Measurements from ENCODE around the gene LAT.
"Not testable (repeated sequence)": the region's sequence is repeated elsewhere in the genome, so short reads cannot be mapped to it uniquely, and the experiment has no call there.

Gene LAT

DNA sequence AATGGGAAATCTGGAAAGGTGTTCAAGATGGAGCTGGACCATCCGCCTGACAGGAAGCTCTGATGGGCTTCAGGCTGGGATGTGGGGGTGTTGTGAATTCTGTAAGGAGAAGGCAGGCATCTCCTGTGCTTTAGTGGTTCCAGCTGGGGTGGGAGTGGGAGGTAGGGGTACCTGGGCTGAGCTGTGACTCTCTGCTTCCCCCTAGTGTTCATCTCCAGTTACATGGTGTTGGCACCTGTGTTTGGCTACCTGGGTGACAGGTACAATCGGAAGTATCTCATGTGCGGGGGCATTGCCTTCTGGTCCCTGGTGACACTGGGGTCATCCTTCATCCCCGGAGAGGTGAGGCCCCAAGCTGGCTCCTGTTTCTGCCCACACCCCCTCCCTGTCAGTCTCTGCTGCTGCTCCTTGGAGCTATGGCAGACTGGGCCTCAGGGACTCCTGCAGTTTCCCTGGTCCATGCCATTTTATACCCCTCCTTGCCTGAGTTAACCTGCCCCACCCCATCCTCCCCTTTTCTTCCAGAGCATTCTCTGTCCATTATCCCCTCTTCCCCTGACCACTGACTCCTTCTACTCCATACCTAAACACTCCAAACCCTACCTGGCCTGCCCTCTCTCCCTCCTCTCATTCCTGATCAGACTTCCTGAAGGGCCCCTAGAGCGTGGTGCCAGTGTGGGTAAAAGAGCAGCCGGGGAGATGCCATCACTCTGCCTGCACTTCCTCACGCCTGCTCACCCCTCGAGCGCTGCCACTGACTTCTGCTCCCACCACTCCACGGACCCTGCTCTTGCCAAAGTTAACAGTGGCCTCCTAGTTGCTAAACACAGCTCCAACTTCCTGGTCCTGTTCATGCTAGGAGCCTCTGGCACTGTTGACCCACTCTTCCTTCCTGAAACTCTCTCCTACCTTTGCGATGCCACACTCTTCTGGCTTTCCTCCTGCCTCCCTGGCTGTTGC is 6.9 kb upstream of the LAT start:
- ATAC-seq: no peak
- DNase-seq: no peak

DNA sequence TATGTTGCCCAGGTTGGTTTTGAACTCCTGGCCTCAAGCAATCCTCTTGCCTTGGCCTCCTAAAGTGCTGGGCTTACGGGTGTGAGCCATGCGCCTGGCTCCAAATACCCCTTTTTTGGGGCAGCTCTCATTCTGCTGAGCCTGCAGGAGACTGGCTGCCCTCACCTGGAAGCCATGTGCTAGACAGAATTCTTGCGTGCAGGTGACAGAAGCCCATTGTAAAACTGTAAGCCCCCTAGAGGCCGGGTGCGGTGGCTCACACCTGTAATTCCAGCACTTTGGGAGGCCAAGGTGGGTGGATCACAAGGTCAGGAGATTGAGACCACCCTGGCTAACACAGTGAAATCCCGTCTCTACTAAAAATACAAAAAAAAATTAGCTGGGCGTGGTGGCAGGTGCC is 4.5 kb upstream of the LAT start:
- ATAC-seq, DNase-seq: not testable (repeated sequence)

DNA sequence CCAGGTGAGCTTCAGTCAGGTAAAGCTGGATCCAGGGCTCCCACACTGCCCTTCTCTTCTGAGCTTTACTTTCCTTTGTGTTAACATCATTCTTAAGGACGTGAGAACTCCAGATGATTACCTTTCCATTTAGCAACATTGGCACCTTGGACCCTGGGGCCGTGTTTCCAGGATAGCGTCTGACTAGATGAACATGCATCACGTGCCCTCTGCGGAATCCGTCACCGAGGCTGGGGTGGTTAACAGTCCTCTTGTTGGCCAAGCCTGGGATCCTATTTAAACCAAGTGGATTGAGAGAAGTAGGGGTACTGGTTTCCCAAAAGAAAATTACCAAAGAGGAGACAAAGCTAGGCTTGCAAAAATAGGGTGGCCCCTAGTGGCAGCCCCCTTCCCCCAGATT is 3.9 kb upstream of the LAT start:
- ATAC-seq (no peak), DNase-seq (no peak)

DNA sequence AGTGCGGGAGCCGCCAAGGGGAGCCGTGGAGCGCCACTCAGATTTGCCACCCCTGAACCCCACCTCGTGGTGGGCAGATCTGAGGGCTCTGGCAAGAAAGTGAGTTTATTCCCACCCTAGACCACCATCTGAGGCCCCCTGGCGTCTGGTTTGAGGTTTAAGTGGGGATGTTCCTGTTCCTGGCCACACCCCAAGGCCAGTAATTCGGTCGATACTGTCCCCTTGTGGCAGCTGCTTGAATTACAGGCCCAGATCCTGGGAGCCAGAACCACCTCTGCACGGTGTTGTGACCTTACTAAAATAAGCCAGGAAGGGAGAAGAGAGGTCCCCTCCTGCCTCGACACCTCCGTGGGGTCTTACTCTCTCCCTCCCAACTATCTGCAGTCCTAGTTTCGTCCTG is 3.3 kb upstream of the LAT start:
- DNase-seq (peak; percentile 75), ATAC-seq (no peak)

DNA sequence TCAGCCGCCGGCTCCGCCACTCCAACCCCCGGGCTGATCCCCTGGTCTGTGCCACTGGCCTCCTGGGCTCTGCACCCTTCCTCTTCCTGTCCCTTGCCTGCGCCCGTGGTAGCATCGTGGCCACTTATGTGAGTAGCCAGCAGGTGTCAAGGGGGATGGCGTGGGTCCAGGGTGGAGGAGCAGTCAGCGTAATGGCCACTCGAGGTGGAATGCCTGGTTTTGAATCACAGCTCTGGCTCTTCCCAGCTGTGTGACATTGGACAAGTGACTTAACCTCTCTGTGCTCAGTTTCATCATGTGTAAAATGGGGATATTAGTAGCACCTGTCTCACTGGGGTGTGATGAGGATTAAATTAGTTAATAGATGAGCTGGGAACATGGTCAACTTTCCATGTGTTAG is 2.4 kb upstream of the LAT start:
- ATAC-seq (no peak), DNase-seq (no peak)

DNA sequence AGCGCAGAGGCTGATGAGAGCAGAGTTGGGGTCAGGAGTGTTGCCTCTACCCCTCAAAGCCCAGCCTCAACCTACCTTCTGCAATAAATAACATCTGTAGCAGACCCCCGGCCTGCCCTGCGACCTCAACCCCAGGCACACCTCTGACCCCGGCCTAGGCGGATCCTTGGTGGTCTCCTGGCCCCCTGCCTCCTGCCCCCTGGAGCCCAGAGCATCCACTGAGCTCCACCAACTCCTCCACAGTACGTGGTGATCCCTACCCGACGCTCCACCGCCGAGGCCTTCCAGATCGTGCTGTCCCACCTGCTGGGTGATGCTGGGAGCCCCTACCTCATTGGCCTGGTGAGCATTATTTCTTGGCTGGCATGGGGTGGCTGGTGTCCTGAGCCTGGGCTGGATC is 1.9 kb upstream of the LAT start:
- no peak for ATAC-seq

DNA sequence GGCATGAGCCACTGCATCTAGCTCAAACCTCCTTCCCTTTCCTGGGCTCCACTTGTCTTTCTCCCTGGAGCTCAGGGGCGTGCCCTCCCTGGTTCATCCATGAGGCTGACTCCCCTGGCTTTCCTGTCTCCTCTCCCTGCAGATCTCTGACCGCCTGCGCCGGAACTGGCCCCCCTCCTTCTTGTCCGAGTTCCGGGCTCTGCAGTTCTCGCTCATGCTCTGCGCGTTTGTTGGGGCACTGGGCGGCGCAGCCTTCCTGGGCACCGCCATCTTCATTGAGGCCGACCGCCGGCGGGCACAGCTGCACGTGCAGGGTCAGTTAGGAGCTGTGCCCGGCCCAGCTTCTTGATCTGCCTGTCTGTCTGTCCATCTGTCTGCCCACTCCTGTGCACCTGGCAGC is 1.2 kb upstream of the LAT start:
- ATAC-seq (no peak), DNase-seq (no peak)

More for the DNA sequence above, 1.9 kb upstream of the LAT start:
- DNase-seq: no peak

DNA sequence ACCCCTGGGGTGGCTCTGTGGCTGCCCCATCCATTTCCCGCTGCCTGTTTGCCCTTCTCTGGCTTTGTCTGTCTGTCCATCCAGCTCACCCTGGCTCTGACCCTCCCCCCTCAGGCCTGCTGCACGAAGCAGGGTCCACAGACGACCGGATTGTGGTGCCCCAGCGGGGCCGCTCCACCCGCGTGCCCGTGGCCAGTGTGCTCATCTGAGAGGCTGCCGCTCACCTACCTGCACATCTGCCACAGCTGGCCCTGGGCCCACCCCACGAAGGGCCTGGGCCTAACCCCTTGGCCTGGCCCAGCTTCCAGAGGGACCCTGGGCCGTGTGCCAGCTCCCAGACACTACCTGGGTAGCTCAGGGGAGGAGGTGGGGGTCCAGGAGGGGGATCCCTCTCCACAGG is 761 bp upstream of the LAT start:
- DNase-seq: no peak
- ATAC-seq: no peak

DNA sequence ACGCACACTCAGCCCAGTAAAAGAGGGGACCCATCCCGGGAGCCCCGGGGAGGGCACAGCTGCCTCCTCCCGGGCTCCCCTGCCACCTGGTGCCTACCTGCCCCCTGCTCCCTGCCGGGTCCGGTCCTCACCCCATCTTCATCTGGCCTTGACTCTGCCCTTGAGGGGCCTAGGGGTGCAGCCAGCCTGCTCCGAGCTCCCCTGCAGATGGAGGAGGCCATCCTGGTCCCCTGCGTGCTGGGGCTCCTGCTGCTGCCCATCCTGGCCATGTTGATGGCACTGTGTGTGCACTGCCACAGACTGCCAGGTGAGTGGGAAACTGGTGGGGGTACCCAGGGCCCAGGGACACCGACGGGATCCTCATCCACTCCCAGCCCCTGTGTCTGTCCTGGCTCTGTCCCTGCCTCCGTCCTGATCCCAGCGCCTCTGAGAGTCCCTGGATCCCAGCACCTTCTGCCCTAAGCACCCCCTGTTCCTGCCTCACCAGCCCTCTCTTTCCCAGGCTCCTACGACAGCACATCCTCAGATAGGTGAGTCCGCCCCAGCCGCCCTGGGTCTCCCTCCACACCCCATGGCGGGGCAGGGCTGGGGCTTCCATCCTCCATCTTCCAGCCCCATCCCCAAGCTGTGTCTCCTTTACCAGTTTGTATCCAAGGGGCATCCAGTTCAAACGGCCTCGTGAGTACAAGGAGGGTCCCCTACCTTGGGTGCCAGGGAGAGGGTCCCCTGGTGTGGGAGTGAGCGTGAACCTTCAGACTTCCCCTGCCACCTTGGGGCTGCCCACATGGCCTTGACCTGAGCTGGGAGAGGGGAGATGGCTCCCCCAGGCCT is 574 bp downstream of the LAT start:
- ATAC-seq (peak; percentile 1), DNase-seq (no peak)

DNA sequence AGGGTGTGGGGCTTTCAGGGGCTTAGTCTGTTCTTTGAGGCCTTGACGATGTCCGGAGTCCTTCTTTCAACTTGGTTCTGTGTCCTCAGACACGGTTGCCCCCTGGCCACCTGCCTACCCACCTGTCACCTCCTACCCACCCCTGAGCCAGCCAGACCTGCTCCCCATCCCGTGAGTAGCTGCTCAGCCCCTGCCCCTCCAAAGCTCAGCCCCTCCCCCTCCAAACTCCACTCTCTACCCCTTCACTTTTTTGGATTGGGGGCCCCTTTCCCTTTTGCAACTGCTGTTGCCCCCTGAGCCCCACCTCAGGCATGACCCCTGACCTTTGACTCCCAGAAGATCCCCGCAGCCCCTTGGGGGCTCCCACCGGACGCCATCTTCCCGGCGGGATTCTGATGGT is 1.2 kb downstream of the LAT start:
- ATAC-seq (no peak), DNase-seq (no peak)

DNA sequence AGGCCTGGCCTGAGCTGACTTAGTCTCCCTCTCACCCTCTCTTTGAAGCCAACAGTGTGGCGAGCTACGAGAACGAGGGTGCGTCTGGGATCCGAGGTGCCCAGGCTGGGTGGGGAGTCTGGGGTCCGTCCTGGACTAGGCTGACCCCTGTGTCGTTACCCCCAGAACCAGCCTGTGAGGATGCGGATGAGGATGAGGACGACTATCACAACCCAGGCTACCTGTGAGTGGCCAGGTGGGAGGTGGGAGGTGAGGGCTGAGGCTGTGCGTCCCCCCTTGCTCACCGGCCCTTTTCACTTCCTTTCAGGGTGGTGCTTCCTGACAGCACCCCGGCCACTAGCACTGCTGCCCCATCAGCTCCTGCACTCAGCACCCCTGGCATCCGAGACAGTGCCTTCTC is 1.6 kb downstream of the LAT start:
- DNase-seq (no peak), ATAC-seq (no peak)

DNA sequence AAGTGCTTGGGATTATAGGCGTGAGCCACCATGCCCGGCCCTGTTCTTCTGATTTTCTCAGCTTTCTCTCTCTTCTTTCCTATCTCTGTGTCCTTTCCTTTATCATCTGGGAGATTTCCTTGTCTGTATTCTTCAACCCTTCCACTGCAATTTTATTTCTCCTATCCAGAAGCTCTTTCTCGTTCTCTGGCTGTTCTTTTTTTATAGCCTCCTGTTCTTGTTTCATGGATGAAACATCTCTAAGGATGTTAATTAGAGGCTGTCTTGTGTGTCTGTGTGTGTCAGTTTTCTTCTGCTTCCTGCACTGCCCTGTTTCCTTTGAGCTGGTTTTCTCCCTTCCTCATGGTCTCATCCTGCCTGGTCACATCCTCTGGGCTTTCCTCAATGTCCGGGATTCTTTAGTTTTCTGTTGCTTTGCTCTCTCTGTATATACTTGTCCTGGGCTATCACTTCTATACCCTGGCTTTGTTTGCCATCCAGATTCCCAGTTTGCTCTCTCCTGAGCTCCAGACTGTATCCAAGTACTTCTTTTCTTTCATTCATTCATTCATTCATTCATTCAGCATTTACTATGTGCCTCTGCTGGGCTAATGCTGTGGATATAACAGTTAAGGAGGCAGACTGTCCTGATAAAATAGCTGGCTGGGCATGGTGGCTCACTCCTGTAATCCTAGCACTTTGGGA is 2.5 kb downstream of the LAT start:
- DNase-seq (no peak), ATAC-seq (no peak)

DNA sequence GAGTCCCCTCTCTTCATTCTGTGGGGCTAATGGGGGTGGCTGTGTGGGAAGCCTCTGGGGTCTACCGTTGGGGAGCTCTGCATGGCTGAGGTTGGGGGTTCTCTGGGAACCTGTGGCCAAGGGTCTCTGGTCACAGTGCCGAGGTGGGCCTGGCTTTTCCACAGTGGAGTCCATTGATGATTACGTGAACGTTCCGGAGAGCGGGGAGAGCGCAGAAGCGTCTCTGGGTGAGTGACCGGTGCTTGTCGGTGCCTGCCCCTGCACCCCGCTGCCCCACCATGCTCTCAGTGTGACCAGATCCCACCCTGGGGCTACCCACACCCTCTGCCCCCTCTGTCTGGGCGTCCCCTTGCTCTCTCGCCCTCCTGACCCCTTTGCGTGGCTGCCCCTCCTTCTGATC is 4.5 kb downstream of the LAT start:
- no peak for DNase-seq
- no peak for ATAC-seq

DNA sequence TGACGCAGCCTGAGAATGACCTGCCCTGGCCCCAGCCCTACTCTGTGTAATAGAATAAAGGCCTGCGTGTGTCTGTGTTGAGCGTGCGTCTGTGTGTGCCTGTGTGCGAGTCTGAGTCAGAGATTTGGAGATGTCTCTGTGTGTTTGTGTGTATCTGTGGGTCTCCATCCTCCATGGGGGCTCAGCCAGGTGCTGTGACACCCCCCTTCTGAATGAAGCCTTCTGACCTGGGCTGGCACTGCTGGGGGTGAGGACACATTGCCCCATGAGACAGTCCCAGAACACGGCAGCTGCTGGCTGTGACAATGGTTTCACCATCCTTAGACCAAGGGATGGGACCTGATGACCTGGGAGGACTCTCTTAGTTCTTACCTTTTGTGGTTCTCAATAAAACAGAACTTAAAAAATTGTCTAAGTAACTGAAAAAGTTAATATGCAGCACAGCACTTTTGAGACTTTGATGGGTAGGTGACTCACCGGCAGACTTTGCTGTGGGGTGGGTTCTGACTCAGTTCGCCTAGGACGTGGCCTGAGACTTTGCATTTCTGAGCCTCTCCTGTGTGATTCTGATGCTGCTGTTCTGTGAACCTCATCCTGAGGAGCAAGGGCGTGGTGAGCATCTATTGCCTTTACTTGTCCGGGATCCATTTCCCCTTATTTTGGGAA is 5.7 kb downstream of the LAT start:
- DNase-seq (peak; percentile 72), ATAC-seq (peak; percentile 88)

DNA sequence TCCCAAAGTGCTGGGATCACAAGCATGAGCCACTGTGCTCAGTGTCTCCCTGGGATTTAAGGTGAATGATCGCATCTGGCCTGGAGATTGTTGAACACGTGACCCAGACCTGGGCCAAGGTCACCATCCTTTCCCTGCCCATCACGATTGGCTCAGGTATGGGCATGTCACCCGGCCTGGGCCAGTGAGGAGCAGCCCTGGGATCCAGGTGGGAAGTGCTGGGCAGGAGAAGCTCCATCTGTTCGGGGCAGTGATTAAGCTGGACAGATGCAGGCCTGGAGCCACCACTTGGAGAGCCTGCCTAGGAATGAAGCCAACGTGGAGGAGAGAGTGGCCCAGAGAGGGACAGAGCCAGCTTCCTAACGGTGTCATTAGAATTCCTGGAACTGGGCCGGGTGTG is 6.8 kb downstream of the LAT start:
- ATAC-seq: no peak
- DNase-seq: no peak

DNA sequence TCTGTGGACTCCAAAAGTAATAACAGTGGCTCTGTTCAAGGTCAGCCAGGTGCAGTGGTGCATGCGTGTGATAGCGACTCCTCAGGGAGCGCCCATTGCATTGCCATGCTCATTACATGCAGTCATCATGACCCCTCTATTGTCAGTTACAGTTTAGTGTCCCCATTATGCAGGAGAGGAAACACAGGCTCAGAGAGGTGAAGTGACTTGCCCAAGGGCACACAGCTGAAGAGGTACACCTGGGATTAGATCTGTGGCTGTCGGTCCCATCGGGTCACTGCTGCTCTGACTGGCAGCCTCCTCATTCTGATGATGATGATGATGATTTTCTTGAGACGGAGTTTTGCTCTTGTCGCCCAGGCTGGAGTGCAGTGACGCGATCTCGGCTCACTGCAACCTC is 7.6 kb downstream of the LAT start:
- DNase-seq: no peak
- ATAC-seq: no peak

DNA sequence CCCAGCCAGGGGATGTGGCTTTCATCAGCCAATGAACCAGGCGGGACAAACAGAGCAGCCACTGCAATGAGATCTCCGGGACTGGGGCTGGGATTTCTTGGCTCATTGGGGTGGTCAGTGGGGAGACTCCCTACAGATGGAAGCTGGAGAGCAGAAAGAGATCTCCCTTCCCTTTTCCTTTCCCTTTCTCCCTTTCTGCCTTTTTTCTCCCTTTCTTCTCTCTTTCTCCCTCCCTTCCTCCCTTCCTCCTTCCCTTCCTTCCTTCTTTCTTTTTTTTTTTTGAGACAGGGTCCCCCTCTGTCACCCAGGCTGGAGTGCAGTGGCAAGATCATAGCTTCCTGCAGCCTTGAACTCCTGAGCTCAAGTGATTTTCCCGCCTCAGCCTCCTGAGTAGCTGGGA is 14.0 kb downstream of the LAT start:
- DNase-seq: no peak
- ATAC-seq: no peak

DNA sequence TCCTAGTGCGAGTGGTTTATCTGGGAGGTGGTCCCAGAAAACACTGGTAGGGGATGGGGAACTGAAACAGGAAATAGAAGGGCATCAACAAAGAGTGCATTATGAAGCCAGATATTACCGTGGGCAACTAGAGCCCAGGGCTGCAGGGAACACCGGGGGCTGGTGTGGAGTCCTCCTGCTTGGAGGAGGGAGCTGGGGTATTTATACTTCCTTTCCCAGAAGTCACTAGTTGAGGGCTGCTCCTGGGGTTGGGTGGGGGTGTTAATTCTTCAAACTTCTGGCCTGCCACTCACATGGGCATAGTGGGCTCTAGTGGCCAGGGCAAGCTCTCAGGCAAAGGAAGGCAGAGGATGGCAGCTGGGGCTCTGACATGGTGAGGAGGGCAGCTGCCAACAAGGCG is 14.7 kb downstream of the LAT start:
- ATAC-seq (no peak), DNase-seq (no peak)

DNA sequence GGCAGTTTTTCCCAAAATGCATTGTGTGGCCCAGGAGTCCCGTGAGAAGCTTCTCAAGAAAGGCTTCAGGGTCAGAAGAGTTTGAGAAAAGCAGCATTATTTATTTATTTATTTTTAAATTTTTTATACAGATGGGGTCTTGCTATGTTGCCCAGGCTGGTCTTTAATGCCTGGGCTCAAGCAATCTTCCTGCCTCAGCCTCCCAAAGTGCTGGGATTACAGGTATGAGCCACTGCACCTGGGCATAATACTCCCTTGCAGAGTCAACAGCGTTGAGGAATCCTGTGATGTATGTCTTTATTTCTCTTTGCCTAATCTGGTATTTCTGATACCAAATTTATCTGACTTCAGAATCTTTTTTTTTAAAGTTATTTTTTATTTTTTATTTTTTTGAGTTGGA is 15.2 kb downstream of the LAT start:
- DNase-seq (no peak), ATAC-seq (no peak)

DNA sequence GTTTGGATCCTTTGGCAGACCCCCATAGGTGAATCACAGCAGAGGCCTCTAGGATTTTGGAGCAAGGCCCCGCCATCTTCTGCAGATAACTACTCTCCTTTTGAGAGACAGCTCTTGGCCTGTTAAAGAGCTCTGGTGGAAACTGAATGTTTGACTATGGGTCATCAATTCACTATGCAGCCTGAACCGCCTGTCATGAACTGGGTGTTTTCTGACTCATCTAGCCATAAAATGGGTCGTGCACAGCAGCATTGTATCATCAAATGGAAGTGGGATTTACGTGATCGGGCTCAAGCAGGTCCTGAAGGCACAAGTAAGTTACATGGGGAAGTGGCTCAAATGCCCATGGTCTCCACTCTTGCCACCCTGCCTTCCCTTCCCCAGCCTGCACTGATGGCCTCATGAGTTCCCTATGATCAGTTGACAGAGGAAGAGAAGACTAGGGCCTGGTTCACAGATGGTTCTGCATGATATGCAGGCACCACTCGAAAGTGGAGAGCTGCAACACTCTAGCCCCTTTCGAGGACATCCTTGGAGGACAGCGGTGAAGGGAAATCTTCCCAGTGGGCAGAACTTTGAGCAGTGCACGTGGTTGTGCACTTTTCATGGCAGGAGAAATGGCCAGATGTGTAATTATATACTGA is 19.8 kb downstream of the LAT start:
- DNase-seq, ATAC-seq: not testable (repeated sequence)

DNA sequence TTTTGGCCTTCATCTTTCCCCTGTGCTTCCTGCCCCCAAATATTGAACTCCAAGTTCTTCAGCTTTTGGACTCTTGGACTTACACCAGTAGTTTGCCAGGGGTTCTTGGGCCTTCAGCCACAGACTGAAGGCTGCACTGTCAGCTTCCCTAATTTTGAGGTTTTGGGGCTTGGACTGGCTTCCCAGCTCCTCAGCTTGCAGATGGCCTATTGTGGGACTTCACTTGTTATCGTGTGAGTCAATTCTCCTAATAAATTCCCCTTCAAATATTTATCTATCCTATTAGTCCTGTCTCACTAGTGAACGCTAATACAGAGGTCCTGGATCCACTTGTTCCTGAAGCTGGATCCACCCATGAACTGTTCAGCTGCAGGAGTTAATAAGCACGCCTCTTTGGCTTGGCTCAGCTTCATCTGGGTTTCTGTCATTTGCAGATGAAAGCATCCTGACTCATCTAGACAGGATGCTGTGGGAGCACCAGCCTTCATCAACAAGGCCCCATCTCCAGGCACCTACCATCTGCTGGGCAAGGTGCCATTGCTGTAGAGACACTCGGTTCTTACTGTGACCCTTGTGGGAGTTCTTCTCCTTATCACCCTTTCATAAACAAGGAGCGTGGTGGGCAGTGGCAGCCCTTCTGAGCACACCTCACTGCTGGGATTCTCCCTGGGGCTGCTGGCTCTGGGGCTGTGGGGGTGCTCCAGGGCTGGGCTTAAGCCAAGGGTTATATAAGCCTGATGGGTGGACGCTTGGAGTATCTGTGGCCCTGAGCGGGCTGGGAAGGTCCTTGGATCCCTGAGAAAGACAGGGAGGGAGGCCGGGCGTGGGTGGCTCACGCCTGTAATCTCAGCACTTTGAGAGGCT is 23.1 kb downstream of the LAT start:
- ATAC-seq (peak; percentile 96), DNase-seq (peak; percentile 75)

Measured in stimulated activated naive CD8-positive, alpha-beta T cell treated with anti-CD3 and anti-CD28 coated beads, Interleukin-15, Interleukin-2, amounts not matched to agents 100 U/mL and 50 U/mL, for 24 hours (primary cell).